Rectal smooth muscle tissue (tissue), 1 donor: ENCODE results near the gene TMEM61.
A peak's percentile ranks its signal among the peaks of the same experiment; 100 is the strongest.
"Not testable (repeated sequence)": the region's sequence is repeated elsewhere in the genome, so short reads cannot be mapped to it uniquely, and the experiment has no call there.

Experiments
- H3K27ac ChIP-seq: one replicate; pipeline ENCODE4 v1.7.0; 2013; ENCODE audit warnings: low read depth, low read length, inconsistent platforms
- H3K27me3 ChIP-seq: one replicate; pipeline ENCODE4 v1.7.0; 2013; ENCODE audit warnings: low read length; ENCODE audit not compliant: control insufficient read depth, insufficient read depth
- H3K36me3 ChIP-seq: one replicate; pipeline ENCODE4 v1.7.0; 2013; ENCODE audit warnings: low read length; ENCODE audit not compliant: control insufficient read depth, insufficient read depth
- H3K4me1 ChIP-seq: one replicate; pipeline ENCODE4 v1.7.0; 2013; ENCODE audit warnings: low read length; ENCODE audit not compliant: control insufficient read depth, insufficient read depth
- H3K4me3 ChIP-seq: one replicate; pipeline ENCODE4 v1.7.0; 2013; ENCODE audit warnings: low read length
- H3K9ac ChIP-seq: one replicate; pipeline ENCODE4 v1.7.0; 2013; ENCODE audit warnings: low read length

The TMEM61 gene

GRCh38 chr1:55018395-55018794, 38.0 kb downstream of the TMEM61 start:
- Histone ChIP-seq H3K9ac (no peak overlapping the region), H3K4me3 (no peak overlapping the region), H3K36me3 (no peaks in the 10 kb centered on the region), H3K27ac (no peak overlapping the region), H3K27me3 (peaks cover 5% of the 10 kb centered on the region), H3K4me1 (no peaks in the 10 kb centered on the region)

- Histone ChIP-seq H3K27ac (no peak overlapping the region), H3K36me3 (no peaks in the 10 kb centered on the region), H3K9ac (no peak overlapping the region)
Observed at GRCh38 chr1:55021942-55022546, 41.6 kb downstream of the TMEM61 start.

GRCh38 chr1:55024163-55024562, 43.7 kb downstream of the TMEM61 start:
- not testable (repeated sequence) for H3K27me3 ChIP-seq, H3K27ac ChIP-seq, H3K4me1 ChIP-seq, H3K36me3 ChIP-seq, H3K9ac ChIP-seq, H3K4me3 ChIP-seq

More at GRCh38 chr1:55021942-55022546, 41.6 kb downstream of the TMEM61 start:
- Histone ChIP-seq H3K27me3 (peaks cover 5% of the 10 kb centered on the region), H3K4me3 (no peak overlapping the region), H3K4me1 (no peaks in the 10 kb centered on the region)

GRCh38 chr1:55026682-55027081, 46.3 kb downstream of the TMEM61 start:
- not testable (repeated sequence) for H3K36me3 ChIP-seq, H3K27me3 ChIP-seq, H3K9ac ChIP-seq, H3K4me1 ChIP-seq, H3K4me3 ChIP-seq, H3K27ac ChIP-seq

- H3K36me3 ChIP-seq, H3K4me1 ChIP-seq, H3K27ac ChIP-seq, H3K4me3 ChIP-seq, H3K27me3 ChIP-seq, H3K9ac ChIP-seq: not testable (repeated sequence)
Observed at GRCh38 chr1:55031098-55031497, 50.7 kb downstream of the TMEM61 start.

- Histone ChIP-seq H3K4me1 (no peaks in the 10 kb centered on the region), H3K4me3 (no peak overlapping the region), H3K27me3 (no peaks in the 10 kb centered on the region), H3K27ac (no peak overlapping the region), H3K36me3 (no peaks in the 10 kb centered on the region), H3K9ac (no peak overlapping the region)
Observed at GRCh38 chr1:55033265-55033614, 52.8 kb downstream of the TMEM61 start.

GRCh38 chr1:55034476-55035133, 54.2 kb downstream of the TMEM61 start:
- peaks cover 11% of the 10 kb centered on the region for H3K27me3 ChIP-seq

GRCh38 chr1:55035904-55036303, 55.5 kb downstream of the TMEM61 start:
- peaks cover 11% of the 10 kb centered on the region for H3K27me3 ChIP-seq
- H3K9ac ChIP-seq = no peak overlapping the region
- no peak overlapping the region for H3K4me3 ChIP-seq
- no peak overlapping the region for H3K27ac ChIP-seq
- no peaks in the 10 kb centered on the region for H3K36me3 ChIP-seq
- H3K4me1 ChIP-seq = no peaks in the 10 kb centered on the region

More at GRCh38 chr1:55034476-55035133, 54.2 kb downstream of the TMEM61 start:
- no peaks in the 10 kb centered on the region for H3K36me3 ChIP-seq
- H3K9ac ChIP-seq = no peak overlapping the region
- no peak overlapping the region for H3K27ac ChIP-seq
- no peak overlapping the region for H3K4me3 ChIP-seq
- no peaks in the 10 kb centered on the region for H3K4me1 ChIP-seq

GRCh38 chr1:55037733-55038551, 57.5 kb downstream of the TMEM61 start:
- H3K36me3 ChIP-seq = no peaks in the 10 kb centered on the region
- no peak overlapping the region for H3K9ac ChIP-seq
- peaks cover 11% of the 10 kb centered on the region for H3K27me3 ChIP-seq
- H3K4me3 ChIP-seq = no peak overlapping the region
- no peak overlapping the region for H3K27ac ChIP-seq
- no peaks in the 10 kb centered on the region for H3K4me1 ChIP-seq

- Histone ChIP-seq H3K4me3 (no peak overlapping the region), H3K9ac (no peak overlapping the region), H3K27me3 (peaks cover 11% of the 10 kb centered on the region), H3K4me1 (no peaks in the 10 kb centered on the region), H3K27ac (no peak overlapping the region), H3K36me3 (no peaks in the 10 kb centered on the region)
Observed at GRCh38 chr1:55038552-55038838, 58.1 kb downstream of the TMEM61 start.

- Histone ChIP-seq H3K4me3 (no peak overlapping the region), H3K36me3 (no peaks in the 10 kb centered on the region), H3K27me3 (peaks cover 11% of the 10 kb centered on the region)
Observed at GRCh38 chr1:55038974-55039341, 58.5 kb downstream of the TMEM61 start.

GRCh38 chr1:55039342-55040082, 59.1 kb downstream of the TMEM61 start, which contains the start of gene PCSK9:
PCSK9 (plus strand) TSS chr1:55039548; CDS start chr1:55039838, 290 bp downstream.
- Histone ChIP-seq H3K27me3 (peaks cover 11% of the 10 kb centered on the region), H3K9ac (no peak within 1 kb of the TSS), H3K4me3 (peak within 1 kb of the TSS; percentile 33), H3K27ac (no peak within 1 kb of the TSS), H3K4me1 (no peaks in the 10 kb centered on the region), H3K36me3 (no peaks in the 10 kb centered on the region)

More at GRCh38 chr1:55038974-55039341, 58.5 kb downstream of the TMEM61 start:
- H3K27ac ChIP-seq = no peak overlapping the region
- H3K9ac ChIP-seq = no peak overlapping the region
- H3K4me1 ChIP-seq = no peaks in the 10 kb centered on the region
